Natural killer cell (primary cell): Measurements from ENCODE around the gene ATXN10. TPM values are rescaled to one million over a fixed set of nuclear protein-coding genes. Genes with fewer than 3 reads are reported as not detected.

Experiments used
- ATAC-seq, 3 donors: fragments of 150-1000 bp in 2 of 3; fragments of 200-7000 bp in 1 of 3; cut with Tn5 transposase; 1 replicate in 1 of 3; 2 replicates in 2 of 3; pipeline ENCODE4 v1.10.0; 2021; ENCODE audit warnings: mild to moderate bottlenecking in 2 of 3, moderate library complexity in 2 of 3
- DNase-seq, 2 donors: peaks; one replicate each; pipeline versions ENCODE4 v3.0.0 to v3.0.0-alpha.2; 2013 to 2021; ENCODE audit warnings: mixed read lengths in 1 of 2
- H3K27ac ChIP-seq: one replicate; pipeline ENCODE4 v1.5.1; 2013; ENCODE audit warnings: mild to moderate bottlenecking, low read length
- H3K27me3 ChIP-seq: one replicate; pipeline ENCODE4 v1.6.1; 2013; ENCODE audit warnings: low read length; ENCODE audit not compliant: control insufficient read depth, insufficient read depth
- H3K36me3 ChIP-seq: one replicate; pipeline ENCODE4 v1.6.1; 2013; ENCODE audit warnings: low read length; ENCODE audit not compliant: control insufficient read depth, insufficient read depth
- H3K4me1 ChIP-seq: one replicate; pipeline ENCODE4 v1.6.1; 2013; ENCODE audit warnings: low read length; ENCODE audit not compliant: control insufficient read depth, insufficient read depth
- H3K4me3 ChIP-seq: one replicate; pipeline ENCODE4 v1.5.1; 2013; ENCODE audit warnings: low read length
- H3K9me3 ChIP-seq: one replicate; pipeline ENCODE4 v1.6.1; 2013; ENCODE audit warnings: low read length; ENCODE audit not compliant: control insufficient read depth, insufficient read depth
- H3K27ac Mint-ChIP-seq, 2 donors: one replicate each; pipeline ENCODE4 v1.8.0; 2022; ENCODE audit warnings: mild to moderate bottlenecking in 2 of 2, mixed read lengths in 2 of 2, moderate library complexity in 1 of 2
- H3K27me3 Mint-ChIP-seq, 2 donors: one replicate each; pipeline ENCODE4 v1.8.0; 2022; ENCODE audit warnings: low read depth in 2 of 2, mixed read lengths in 2 of 2
- H3K36me3 Mint-ChIP-seq: one replicate; pipeline ENCODE4 v1.8.0; 2022; ENCODE audit warnings: mixed read lengths
- H3K4me1 Mint-ChIP-seq, 2 donors: one replicate each; pipeline ENCODE4 v1.8.0; 2022; ENCODE audit warnings: mixed read lengths in 2 of 2
- H3K4me3 Mint-ChIP-seq: one replicate; pipeline ENCODE4 v1.8.0; 2022; ENCODE audit warnings: mild to moderate bottlenecking, moderate library complexity, mixed read lengths
- H3K9me3 Mint-ChIP-seq, 2 donors: one replicate each; pipeline ENCODE4 v1.8.0; 2022; ENCODE audit warnings: mixed read lengths in 2 of 2
- WGBS: methylation state at CpG from one replicate; pipeline ENCODE4 v1.1.7; 2013; ENCODE audit warnings: missing lambda C conversion rate; ENCODE audit not compliant: insufficient coverage; 5-methylcytosine and 5-hydroxymethylcytosine counted together
- intact Hi-C: fragments of 100-400 bp; cut with micrococcal nuclease; formaldehyde crosslinking; loops from one replicate; pipeline ENCODE4 v1.14.2; 2022
- total RNA-seq, 4 donors: library from RNA; stranded (reverse); fragments of 120-200 nt in 1 of 4; gene quantifications; one replicate each; pipeline versions ENCODE4 v1.2.3 to v1.2.4, GENCODE V29; 2013 to 2022
- TF ChIP-seq, protein P1 (sequence below): fragments of 200-600 bp; IDR thresholded peaks from one replicate; pipeline ENCODE4 v1.8.0; 2022; ENCODE audit warnings: antibody characterized with exemption

The ATXN10 gene
- total RNA-seq, 3 donors from 2014 or later (not counting 1 experiment from before 2014, with no cell fraction given) = 79.3 to 90.5 (median 88.8) TPM

DNA sequence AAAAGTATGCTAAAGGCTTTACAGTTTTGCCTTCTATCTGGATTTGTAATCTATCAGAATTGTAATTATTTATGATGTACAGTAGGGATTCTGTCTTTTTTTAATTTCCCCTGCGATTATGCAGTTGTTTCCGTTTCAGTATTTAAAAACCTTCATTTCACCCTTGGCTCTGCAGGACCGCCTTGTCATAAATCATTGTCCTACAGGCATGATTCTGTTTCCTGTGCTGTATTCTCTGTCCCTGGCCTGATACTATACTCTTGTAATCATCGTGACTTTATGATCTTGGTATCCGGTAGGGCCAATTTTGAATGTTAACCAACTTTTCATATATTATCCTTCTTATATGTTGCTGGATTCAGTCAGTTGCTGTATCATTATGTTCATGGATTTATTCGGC is 151.7 kb downstream of the ATXN10 start:
- no peak for DNase-seq
- no peaks in the 10 kb centered on the region for H3K4me1 ChIP-seq

DNA sequence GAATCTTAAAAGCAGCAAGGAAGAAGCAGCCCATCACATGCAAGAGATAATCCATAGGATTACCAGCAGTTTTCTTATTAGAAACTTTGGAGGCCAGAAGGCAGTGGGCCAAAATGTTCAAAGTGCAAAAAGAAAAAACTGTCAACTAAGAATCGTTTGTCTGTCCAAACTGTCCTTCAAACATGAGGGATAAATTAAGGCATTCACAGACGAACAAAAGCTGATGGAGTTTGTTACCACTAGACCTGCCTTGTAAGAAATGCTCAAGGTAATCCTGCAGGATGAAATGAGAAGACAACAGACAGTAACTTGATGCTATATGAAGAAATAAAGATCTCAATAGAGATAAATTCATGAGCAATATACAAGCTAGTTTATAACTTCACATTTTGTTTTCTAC is 154.9 kb downstream of the ATXN10 start:
- Mint-ChIP-seq H3K4me3 (no peak overlapping the region), H3K9me3 (no peaks in the 10 kb centered on the region), H3K36me3 (no peaks in the 10 kb centered on the region), H3K27me3 (no peaks in the 10 kb centered on the region), H3K27ac (no peak overlapping the region), H3K4me1 (no peaks in the 10 kb centered on the region)
- Histone ChIP-seq H3K27ac (no peak overlapping the region), H3K4me3 (no peak overlapping the region), H3K27me3 (no peaks in the 10 kb centered on the region), H3K36me3 (no peaks in the 10 kb centered on the region), H3K4me1 (no peaks in the 10 kb centered on the region), H3K9me3 (no peaks in the 10 kb centered on the region)
- DNase-seq (no peak), ATAC-seq (no peak)
- intact Hi-C loops = no loop called here
- TF ChIP-seq, protein P1, sequence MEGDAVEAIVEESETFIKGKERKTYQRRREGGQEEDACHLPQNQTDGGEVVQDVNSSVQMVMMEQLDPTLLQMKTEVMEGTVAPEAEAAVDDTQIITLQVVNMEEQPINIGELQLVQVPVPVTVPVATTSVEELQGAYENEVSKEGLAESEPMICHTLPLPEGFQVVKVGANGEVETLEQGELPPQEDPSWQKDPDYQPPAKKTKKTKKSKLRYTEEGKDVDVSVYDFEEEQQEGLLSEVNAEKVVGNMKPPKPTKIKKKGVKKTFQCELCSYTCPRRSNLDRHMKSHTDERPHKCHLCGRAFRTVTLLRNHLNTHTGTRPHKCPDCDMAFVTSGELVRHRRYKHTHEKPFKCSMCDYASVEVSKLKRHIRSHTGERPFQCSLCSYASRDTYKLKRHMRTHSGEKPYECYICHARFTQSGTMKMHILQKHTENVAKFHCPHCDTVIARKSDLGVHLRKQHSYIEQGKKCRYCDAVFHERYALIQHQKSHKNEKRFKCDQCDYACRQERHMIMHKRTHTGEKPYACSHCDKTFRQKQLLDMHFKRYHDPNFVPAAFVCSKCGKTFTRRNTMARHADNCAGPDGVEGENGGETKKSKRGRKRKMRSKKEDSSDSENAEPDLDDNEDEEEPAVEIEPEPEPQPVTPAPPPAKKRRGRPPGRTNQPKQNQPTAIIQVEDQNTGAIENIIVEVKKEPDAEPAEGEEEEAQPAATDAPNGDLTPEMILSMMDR = no peak
- WGBS = 96% methylated on average over 2 of the region's 2 CpGs

More for the DNA sequence above, 151.7 kb downstream of the ATXN10 start:
- ATAC-seq = no peak
- intact Hi-C loops = no loop called here
- no peak overlapping the region for H3K4me3 Mint-ChIP-seq
- TF ChIP-seq, protein P1 = no peak
- Histone ChIP-seq H3K27ac (no peak overlapping the region), H3K9me3 (no peaks in the 10 kb centered on the region), H3K36me3 (no peaks in the 10 kb centered on the region), H3K4me3 (no peak overlapping the region), H3K27me3 (no peaks in the 10 kb centered on the region)
- no peaks in the 10 kb centered on the region for H3K36me3 Mint-ChIP-seq
- H3K9me3 Mint-ChIP-seq = no peaks in the 10 kb centered on the region
- WGBS = 48% methylated on average over 6 of the region's 6 CpGs
- H3K27ac Mint-ChIP-seq = no peak overlapping the region
- no peaks in the 10 kb centered on the region for H3K27me3 Mint-ChIP-seq
- no peaks in the 10 kb centered on the region for H3K4me1 Mint-ChIP-seq

DNA sequence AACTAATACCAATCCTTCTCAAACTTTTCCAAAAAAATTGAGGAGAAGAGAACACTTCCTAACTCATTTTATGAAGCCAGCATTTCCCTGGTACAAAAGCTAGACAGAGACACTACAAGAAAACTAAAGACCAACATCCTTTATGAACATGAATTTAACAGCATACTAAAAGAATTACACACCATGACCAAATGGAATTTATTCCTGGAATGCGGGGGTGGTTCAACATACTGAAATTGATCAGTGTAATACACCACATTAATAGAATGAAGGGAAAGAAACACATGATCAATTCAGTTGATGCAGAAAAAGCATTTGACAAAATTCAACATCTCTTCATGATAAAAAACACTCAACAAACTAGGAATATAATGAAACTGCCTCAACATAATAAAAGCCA is 157.2 kb downstream of the ATXN10 start:
- WGBS = no CpG with 5 or more reads among the region's 1 CpG
- Mint-ChIP-seq H3K27me3 (no peaks in the 10 kb centered on the region), H3K4me3 (no peak overlapping the region), H3K27ac (no peak overlapping the region), H3K36me3 (no peaks in the 10 kb centered on the region), H3K9me3 (no peaks in the 10 kb centered on the region), H3K4me1 (peaks cover 0 to 11% of the 10 kb centered on the region in 2 donors)
- intact Hi-C loops = no loop called here
- Histone ChIP-seq H3K27ac (no peak overlapping the region), H3K27me3 (no peaks in the 10 kb centered on the region), H3K9me3 (no peaks in the 10 kb centered on the region), H3K4me3 (no peak overlapping the region), H3K4me1 (no peaks in the 10 kb centered on the region), H3K36me3 (peaks cover 3% of the 10 kb centered on the region)
- TF ChIP-seq, protein P1 = no peak
- DNase-seq (no peak), ATAC-seq (no peak)

DNA sequence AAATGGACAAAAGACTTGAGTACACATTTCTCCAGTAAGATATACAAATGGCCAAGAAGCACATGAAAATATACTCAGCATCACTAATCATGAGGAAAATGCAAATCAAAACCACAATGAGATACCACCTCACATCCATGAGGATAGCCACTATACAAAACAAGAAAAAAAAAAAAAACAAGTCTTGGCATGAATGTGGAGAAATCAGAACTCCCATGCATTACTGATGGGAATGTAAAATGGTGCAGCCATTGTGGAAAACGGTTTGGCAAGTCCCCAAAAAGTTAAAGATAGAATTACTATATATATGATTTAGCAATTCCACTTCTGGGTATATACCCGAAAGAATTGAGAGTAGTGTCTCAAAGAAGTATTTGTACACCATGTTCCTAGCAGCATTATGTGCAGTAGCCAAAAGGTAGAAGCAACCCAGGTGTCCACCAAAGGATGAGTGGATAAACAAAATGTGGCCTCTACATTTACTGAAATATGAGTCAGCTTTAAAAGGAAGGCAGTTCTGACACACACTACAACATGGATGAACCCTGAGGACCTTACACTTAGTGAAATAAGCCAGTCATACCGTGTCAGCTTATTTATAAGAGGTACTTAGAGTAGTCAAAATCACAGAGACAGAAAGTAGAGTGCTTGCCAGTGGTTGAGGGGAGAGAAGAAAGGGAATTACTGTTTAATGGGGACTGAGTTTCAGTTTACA is 159.1 kb downstream of the ATXN10 start:
- Mint-ChIP-seq H3K9me3 (no peaks in the 10 kb centered on the region), H3K27ac (no peak overlapping the region), H3K4me3 (no peak overlapping the region), H3K4me1 (peaks cover 1 to 21% of the 10 kb centered on the region in 2 donors), H3K36me3 (no peaks in the 10 kb centered on the region), H3K27me3 (no peaks in the 10 kb centered on the region)
- Histone ChIP-seq H3K27ac (no peak overlapping the region), H3K9me3 (no peaks in the 10 kb centered on the region), H3K27me3 (no peaks in the 10 kb centered on the region), H3K4me3 (no peak overlapping the region), H3K36me3 (peaks cover 4% of the 10 kb centered on the region), H3K4me1 (no peaks in the 10 kb centered on the region)
- DNase-seq (no peak), ATAC-seq (no peak)
- intact Hi-C loops = no loop called here
- TF ChIP-seq, protein P1 = no peak
- WGBS = 98% methylated on average over 2 of the region's 3 CpGs
